ENCODE measurements around the gene FRAS1.

DNA sequence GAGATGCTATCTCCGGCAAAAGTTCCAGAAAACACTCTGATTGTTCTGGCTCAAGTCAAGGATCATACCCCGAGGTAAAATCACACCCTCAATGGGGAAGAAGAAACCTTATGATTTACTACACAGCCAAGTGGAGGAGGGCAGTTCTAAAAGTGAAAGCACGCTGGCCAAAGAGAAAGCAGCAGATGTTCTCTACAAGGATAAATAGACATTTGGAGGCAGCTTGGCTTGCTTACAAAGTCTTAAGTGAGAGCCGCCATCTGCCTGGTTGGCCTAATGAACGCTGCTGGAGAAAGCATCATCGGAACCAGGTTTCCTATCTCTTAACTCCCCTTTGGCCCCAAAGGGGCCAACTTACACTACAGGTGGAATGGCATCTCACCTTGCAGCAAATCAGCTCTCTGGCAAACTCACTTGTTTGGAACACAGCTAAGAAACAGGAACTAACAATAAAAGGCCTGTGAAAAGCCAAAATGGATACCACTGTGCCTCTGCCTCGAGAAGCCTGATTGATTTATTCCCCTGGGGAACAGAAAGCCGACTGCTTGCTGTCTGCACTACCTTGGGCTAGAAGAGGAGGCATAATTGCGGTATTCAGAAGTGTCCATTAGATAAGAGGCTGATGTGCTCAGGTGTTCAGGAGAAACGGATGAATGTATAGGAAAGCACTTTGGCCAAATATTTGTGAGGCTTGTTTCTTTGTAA lies 22.8 kb downstream of the FRAS1 start:
- TF ChIP-seq, protein P1, sequence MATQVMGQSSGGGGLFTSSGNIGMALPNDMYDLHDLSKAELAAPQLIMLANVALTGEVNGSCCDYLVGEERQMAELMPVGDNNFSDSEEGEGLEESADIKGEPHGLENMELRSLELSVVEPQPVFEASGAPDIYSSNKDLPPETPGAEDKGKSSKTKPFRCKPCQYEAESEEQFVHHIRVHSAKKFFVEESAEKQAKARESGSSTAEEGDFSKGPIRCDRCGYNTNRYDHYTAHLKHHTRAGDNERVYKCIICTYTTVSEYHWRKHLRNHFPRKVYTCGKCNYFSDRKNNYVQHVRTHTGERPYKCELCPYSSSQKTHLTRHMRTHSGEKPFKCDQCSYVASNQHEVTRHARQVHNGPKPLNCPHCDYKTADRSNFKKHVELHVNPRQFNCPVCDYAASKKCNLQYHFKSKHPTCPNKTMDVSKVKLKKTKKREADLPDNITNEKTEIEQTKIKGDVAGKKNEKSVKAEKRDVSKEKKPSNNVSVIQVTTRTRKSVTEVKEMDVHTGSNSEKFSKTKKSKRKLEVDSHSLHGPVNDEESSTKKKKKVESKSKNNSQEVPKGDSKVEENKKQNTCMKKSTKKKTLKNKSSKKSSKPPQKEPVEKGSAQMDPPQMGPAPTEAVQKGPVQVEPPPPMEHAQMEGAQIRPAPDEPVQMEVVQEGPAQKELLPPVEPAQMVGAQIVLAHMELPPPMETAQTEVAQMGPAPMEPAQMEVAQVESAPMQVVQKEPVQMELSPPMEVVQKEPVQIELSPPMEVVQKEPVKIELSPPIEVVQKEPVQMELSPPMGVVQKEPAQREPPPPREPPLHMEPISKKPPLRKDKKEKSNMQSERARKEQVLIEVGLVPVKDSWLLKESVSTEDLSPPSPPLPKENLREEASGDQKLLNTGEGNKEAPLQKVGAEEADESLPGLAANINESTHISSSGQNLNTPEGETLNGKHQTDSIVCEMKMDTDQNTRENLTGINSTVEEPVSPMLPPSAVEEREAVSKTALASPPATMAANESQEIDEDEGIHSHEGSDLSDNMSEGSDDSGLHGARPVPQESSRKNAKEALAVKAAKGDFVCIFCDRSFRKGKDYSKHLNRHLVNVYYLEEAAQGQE (IDR thresholded peaks at IDR 0.05; ENCODE audit: insufficient read depth in 1 of 2, low read depth in 2 of 2, low read length in 2 of 2): no peak
- TF ChIP-seq POLR2AphosphoS5 (IDR thresholded peaks at IDR 0.05; ENCODE audit: low read depth, low read length): no peak
- TF ChIP-seq TAF1 (IDR thresholded peaks at IDR 0.05; ENCODE audit: borderline replicate concordance, insufficient read depth, low read length): no peak
- TF ChIP-seq SIN3A (IDR thresholded peaks at IDR 0.05; ENCODE audit: borderline replicate concordance, insufficient read depth, low read length): no peak
- TF ChIP-seq FOXP2 (optimal IDR thresholded peaks at IDR 0.05; ENCODE audit: borderline replicate concordance, extremely low read depth, extremely low read length, insufficient read depth): no peak

Measured in PFSK-1 (cell line).